IMR-90 (cell line): Measurements from ENCODE around the gene PNPLA2. TPM values are rescaled to one million over a fixed set of nuclear protein-coding genes. Genes with fewer than 3 reads are reported as not detected.

Experiments
- ATAC-seq: fragments of 200-7000 bp; cut with Tn5 transposase; 2 replicates; pipeline ENCODE4 v1.9.1; 2020; ENCODE audit warnings: low read depth, mild to moderate bottlenecking, moderate library complexity
- Bru-seq: library from RNA; stranded (reverse); fragments of 400-500 nt; gene quantifications from one replicate; lab custom pipeline; 2021; lab: Mats Ljungman, UMichigan
- BruChase-seq, 2 experiments: library from RNA; stranded (reverse); fragments of 400-500 nt; gene quantifications; one replicate each; lab custom pipeline; 2021; lab: Mats Ljungman, UMichigan
- BruUV-seq: library from RNA; stranded (reverse); fragments of 400-500 nt; replicated peaks from 2 replicates; lab custom pipeline; 2021; lab: Mats Ljungman, UMichigan
- CTCF ChIA-PET: fragments of 300-600 bp; formaldehyde crosslinking; extraction: SDS; loops from one replicate; lab custom pipeline; 2021; ENCODE audit warnings: antibody characterized with exemption; lab: Yijun Ruan, JAX
- POLR2A ChIA-PET: fragments of 300-600 bp; sonication (Branson Sonifier 250); formaldehyde crosslinking; loops from one replicate; lab custom pipeline; 2022; ENCODE audit warnings: antibody characterized with exemption; ENCODE audit not compliant: unreplicated experiment; lab: Charles Lee
- DNase-seq: peaks from one replicate; pipeline ENCODE4 v3.0.0; 2013
- H2AFZ ChIP-seq: replicated peaks from 2 replicates; pipeline ENCODE3; 2013; ENCODE audit warnings: low read length, mild to moderate bottlenecking; ENCODE audit not compliant: poor library complexity
- H2AK5ac ChIP-seq: 2 replicates; pipeline ENCODE4 v1.6.1; 2013; ENCODE audit warnings: low read depth, low read length, inconsistent platforms
- H2AK9ac ChIP-seq: replicated peaks from 2 replicates; pipeline ENCODE3; 2013; ENCODE audit warnings: mild to moderate bottlenecking, low read depth, low read length, moderate library complexity; ENCODE audit not compliant: poor library complexity
- H2BK120ac ChIP-seq: 2 replicates; pipeline ENCODE4 v1.6.1; 2013; ENCODE audit warnings: low read depth, low read length, inconsistent platforms
- H2BK15ac ChIP-seq: 3 replicates; pipeline ENCODE4 v1.6.1; 2013; ENCODE audit warnings: low read depth, low read length, inconsistent platforms
- H2BK20ac ChIP-seq: 2 replicates; pipeline ENCODE4 v1.6.1; 2013; ENCODE audit warnings: low read depth, mild to moderate bottlenecking, inconsistent platforms, low read length, moderate library complexity
- H2BK5ac ChIP-seq: 2 replicates; pipeline ENCODE4 v1.6.1; 2013; ENCODE audit warnings: mild to moderate bottlenecking, low read depth, low read length, inconsistent platforms; ENCODE audit not compliant: poor library complexity, severe bottlenecking
- H3K14ac ChIP-seq: replicated peaks from 2 replicates; pipeline ENCODE4 v1.6.1; 2013; ENCODE audit warnings: low read depth, low read length, inconsistent platforms
- H3K18ac ChIP-seq: 2 replicates; pipeline ENCODE4 v1.6.1; 2013; ENCODE audit warnings: low read depth, low read length, control low read depth
- H3K23ac ChIP-seq: 2 replicates; pipeline ENCODE4 v1.6.1; 2013; ENCODE audit warnings: low read depth, low read length, inconsistent platforms
- H3K27ac ChIP-seq: 2 replicates; pipeline ENCODE4 v1.5.1; 2013; ENCODE audit warnings: mild to moderate bottlenecking, control low read depth, low read length; ENCODE audit not compliant: insufficient read depth
- H3K27me3 ChIP-seq: 2 replicates; pipeline ENCODE4 v1.6.1; 2013; ENCODE audit warnings: low read length; ENCODE audit not compliant: control insufficient read depth, insufficient read depth
- H3K36me3 ChIP-seq: 2 replicates; pipeline ENCODE4 v1.6.1; 2013; ENCODE audit warnings: low read length, mixed read lengths; ENCODE audit not compliant: control insufficient read depth, insufficient read depth
- H3K4ac ChIP-seq: 2 replicates; pipeline ENCODE4 v1.6.1; 2013; ENCODE audit warnings: low read depth, low read length, inconsistent platforms
- H3K4me1 ChIP-seq: 2 replicates; pipeline ENCODE4 v1.6.1; 2013; ENCODE audit warnings: low read length, mixed read lengths; ENCODE audit not compliant: control insufficient read depth, insufficient read depth
- H3K4me2 ChIP-seq: 2 replicates; pipeline ENCODE4 v1.6.1; 2013; ENCODE audit warnings: low read depth, mild to moderate bottlenecking, control low read depth, low read length, moderate library complexity
- H3K4me3 ChIP-seq: 2 replicates; pipeline ENCODE4 v1.5.1; 2013; ENCODE audit warnings: low read depth, mild to moderate bottlenecking, control low read depth, low read length, moderate library complexity; ENCODE audit not compliant: insufficient read depth
- H3K56ac ChIP-seq: 2 replicates; pipeline ENCODE4 v1.6.1; 2013; ENCODE audit warnings: low read length, inconsistent platforms; ENCODE audit not compliant: insufficient read depth; ENCODE audit errors: extremely low read depth
- H3K79me1 ChIP-seq, 2 experiments: 2 replicates each; pipeline ENCODE4 v1.6.1; 2013; ENCODE audit warnings: low read length in 2 of 2, inconsistent platforms in 1 of 2, low read depth in 1 of 2
- H3K9ac ChIP-seq: 2 replicates; pipeline ENCODE4 v1.6.1; 2013; ENCODE audit warnings: low read depth, low read length, control low read depth
- H3K9me1 ChIP-seq: 2 replicates; pipeline ENCODE4 v1.6.1; 2013; ENCODE audit warnings: low read length, inconsistent platforms; ENCODE audit not compliant: insufficient read depth
- H3K9me3 ChIP-seq: 2 replicates; pipeline ENCODE4 v1.6.1; 2013; ENCODE audit warnings: low read length; ENCODE audit not compliant: control insufficient read depth, insufficient read depth
- H4K20me1 ChIP-seq: 2 replicates; pipeline ENCODE4 v1.6.1; 2013; ENCODE audit warnings: low read length, inconsistent platforms; ENCODE audit not compliant: insufficient read depth
- H4K5ac ChIP-seq: 2 replicates; pipeline ENCODE4 v1.6.1; 2013; ENCODE audit warnings: mild to moderate bottlenecking, low read depth, low read length, control low read depth
- H4K8ac ChIP-seq, 2 experiments: 2 replicates each; pipeline ENCODE4 v1.6.1; 2013; ENCODE audit warnings: low read depth in 2 of 2, low read length in 2 of 2, control low read depth in 1 of 2, inconsistent platforms in 1 of 2
- H4K91ac ChIP-seq: 2 replicates; pipeline ENCODE4 v1.6.1; 2013; ENCODE audit warnings: low read depth, low read length, inconsistent platforms; ENCODE audit not compliant: insufficient read depth
- BHLHE40 ChIP-seq: fragments of 150-350 bp; IDR thresholded peaks from 2 replicates; pipeline ENCODE4 v1.6.1; 2016; ENCODE audit warnings: mild to moderate bottlenecking, low read depth, low read length
- CEBPB ChIP-seq: IDR thresholded peaks from 2 replicates; pipeline ENCODE4 v1.6.1; 2012; ENCODE audit warnings: low read depth, low read length, improper control_type of control experiment
- ELK1 ChIP-seq: fragments of 150-350 bp; IDR thresholded peaks from 2 replicates; pipeline ENCODE4 v1.6.1; 2016; ENCODE audit warnings: low read depth, mild to moderate bottlenecking, low read length, moderate library complexity, borderline replicate concordance
- MAFK ChIP-seq: IDR thresholded peaks from 2 replicates; pipeline ENCODE4 v1.6.1; 2012; ENCODE audit warnings: low read depth, low read length, improper control_type of control experiment
- MAZ ChIP-seq: IDR thresholded peaks from 2 replicates; pipeline ENCODE4 v1.6.1; 2012; ENCODE audit warnings: low read depth, mild to moderate bottlenecking, low read length, improper control_type of control experiment, moderate library complexity, borderline replicate concordance
- MXI1 ChIP-seq: IDR thresholded peaks from 2 replicates; pipeline ENCODE4 v1.6.1; 2012; ENCODE audit warnings: low read depth, mild to moderate bottlenecking, low read length, moderate library complexity, borderline replicate concordance
- NFE2L2 ChIP-seq: fragments of 150-350 bp; IDR thresholded peaks from 2 replicates; pipeline ENCODE4 v1.6.1; 2016; ENCODE audit warnings: low read depth, mild to moderate bottlenecking, low read length
- POLR2A ChIP-seq: IDR thresholded peaks from 2 replicates; pipeline ENCODE4 v1.6.1; 2012; ENCODE audit warnings: mild to moderate bottlenecking, low read depth, low read length
- RAD21 ChIP-seq: IDR thresholded peaks from 2 replicates; pipeline ENCODE4 v1.6.1; 2012; ENCODE audit warnings: low read length, improper control_type of control experiment
- SMC3 ChIP-seq: fragments of 150-350 bp; IDR thresholded peaks from 2 replicates; pipeline ENCODE4 v1.6.1; 2016; ENCODE audit warnings: low read depth, mild to moderate bottlenecking, antibody characterized with exemption, low read length, moderate library complexity
- USF2 ChIP-seq: fragments of 150-350 bp; IDR thresholded peaks from 2 replicates; pipeline ENCODE4 v1.6.1; 2017; ENCODE audit warnings: mild to moderate bottlenecking, antibody characterized with exemption, low read length, low read depth
- WGBS, 2 experiments: methylation state at CpG; one replicate each; pipeline versions ENCODE4 v1.1.5 to v1.1.7; 2013; ENCODE audit warnings: missing lambda C conversion rate in 2 of 2; ENCODE audit not compliant: insufficient read length in 1 of 2; ENCODE audit errors: extremely low coverage in 2 of 2; 5-methylcytosine and 5-hydroxymethylcytosine counted together
- dilution Hi-C: fragments of 300-500 bp; cut with HindIII; formaldehyde crosslinking; loops from one replicate; pipeline ENCODE4 v1.14.3; 2018; ENCODE audit warnings: low sequenced_read_pairs; ENCODE audit not compliant: unreplicated experiment
- in situ Hi-C: fragments of 300-500 bp; cut with MboI; formaldehyde crosslinking; loops from 3 replicates; pipeline ENCODE4 v1.14.3; 2019; ENCODE audit warnings: low sequenced_read_pairs, inconsistent platforms, mixed read lengths
- intact Hi-C: fragments of 100-400 bp; cut with micrococcal nuclease; formaldehyde crosslinking; loops from 2 replicates; pipeline ENCODE4 v1.10.0; 2022
- long read RNA-seq: library from polyadenylated mRNA; unstranded; transcript quantifications from one replicate; pipeline ENCODE4 v2.0.0, GENCODE V29; 2021; ENCODE audit not compliant: unreplicated experiment
- polyA plus RNA-seq, 3 experiments: library from polyadenylated mRNA; depleted of rRNA; stranded (reverse); fragments of >200 nt; gene quantifications; 2 replicates each; pipeline ENCODE4 v1.2.3, GENCODE V29; 2012; ENCODE audit warnings: low replicate concordance in 1 of 3
- total RNA-seq: library from RNA; depleted of rRNA; stranded (reverse); fragments of >200 nt; gene quantifications from 2 replicates; pipeline ENCODE4 v1.2.3, GENCODE V29; 2012; rRNA removed

Gene PNPLA2
- total RNA-seq (7.0 and 7.2 TPM in 2 replicates), polyA plus RNA-seq (2012; rRNA removed) (94.3 and 109 TPM in 2 replicates), Bru-seq, nascent RNA (percentile 61 among the genes with signal in this experiment), BruChase-seq, experiment 1, labeled RNA remaining after a 6-hour chase (percentile 82 among the genes with signal in this experiment), BruChase-seq, experiment 2, labeled RNA remaining after a 2-hour chase (percentile 76 among the genes with signal in this experiment)
- polyA plus RNA-seq (2012; cell fraction: cytosol; rRNA removed), result 84.2 and 129 TPM in 2 replicates
- 289 and 727 TPM in 2 replicates for polyA plus RNA-seq (2012; cell fraction: nucleus; rRNA removed; ENCODE audit: low replicate concordance)
- long read RNA-seq, partial matches to known transcripts, result 50 of 68 reads
- long read RNA-seq, other reads (novel, unspliced or antisense), result 18 of 68 reads

- peak within 1 kb of the TSS; percentile 43; the same call in 1 of the 2 replicates for H2AK5ac ChIP-seq
- peak within 1 kb of the TSS; percentile 82 for H3K4me2 ChIP-seq
- H3K4ac ChIP-seq, result peak within 1 kb of the TSS; percentile 37
- no peak within 1 kb of the TSS for H2BK20ac ChIP-seq
- H2BK5ac ChIP-seq, result peak within 1 kb of the TSS; percentile 73
- peak within 1 kb of the TSS; percentile 67 for H3K27ac ChIP-seq
- H2BK15ac ChIP-seq, result peak within 1 kb of the TSS; percentile 13; the same call in 1 of the 3 replicates
- peaks cover 13% of the 10 kb centered on the region for H3K9me1 ChIP-seq
- H4K20me1 ChIP-seq, result peaks cover 30% of the 10 kb centered on the region
- peak within 1 kb of the TSS; percentile 41; the same call in 1 of the 2 replicates for H2BK120ac ChIP-seq
- peaks cover 22 to 32% of the 10 kb centered on the region in 2 experiments for H3K79me1 ChIP-seq
- peak within 1 kb of the TSS; percentile 94 for H2AK9ac ChIP-seq
- H3K9me3 ChIP-seq, result no peaks in the 10 kb centered on the region
- peak within 1 kb of the TSS; percentile 78 for H3K9ac ChIP-seq
- peaks cover 21% of the 10 kb centered on the region for H3K4me1 ChIP-seq
- H3K4me3 ChIP-seq, result peak within 1 kb of the TSS; percentile 87
- H3K56ac ChIP-seq, result no peak within 1 kb of the TSS
- peak within 1 kb of the TSS; percentile 24; the same call in 1 of the 2 replicates for H3K18ac ChIP-seq
- peak within 1 kb of the TSS; percentile 95 for H2AFZ ChIP-seq
- ChIA-PET POLR2A (interaction anchor here (0.5 to 1.8 kb wide), 10 partner anchors 9 to 155 kb away, joined by 4 to 13 read pairs (median 4); partner anchors contain the start of genes CRACR2B, PIDD1 and RPLP2), CTCF (no interaction called here)
- WGBS, 2 experiments, result 33% methylated on average over 1 of the region's 20 CpGs; no CpG with 5 or more reads in 1 of the 2 experiments
- intact Hi-C loops (no loop called here), in situ Hi-C loops (no loop called here), dilution Hi-C loops (no loop called here)
- peak within 1 kb of the TSS; percentile 62 for H4K5ac ChIP-seq
- peak within 1 kb of the TSS; percentile 76 for H4K91ac ChIP-seq
- H3K27me3 ChIP-seq, result no peaks in the 10 kb centered on the region
- no peak within 1 kb of the TSS for H3K23ac ChIP-seq
- peak within 1 kb of the TSS; percentile 6; the same call in 1 of the 2 replicates for H3K14ac ChIP-seq
- H3K36me3 ChIP-seq, result peaks cover 16% of the 10 kb centered on the region
- no peak for TF ChIP-seq ELK1
- TF ChIP-seq MAFK, result no peak
- TF ChIP-seq BHLHE40, result no peak
- TF ChIP-seq MXI1, result no peak
- no peak for TF ChIP-seq USF2
- TF ChIP-seq POLR2A, result no peak
- no peak for TF ChIP-seq NFE2L2
- peak; percentile 8; the same call in 1 of the 2 replicates for TF ChIP-seq MAZ
- no peak for TF ChIP-seq SMC3
- peak; percentile 75 for TF ChIP-seq CEBPB
- no peak for TF ChIP-seq RAD21
- no TSS peak for BruUV-seq
- peak within 1 kb of the TSS; percentile 59 to 83; a peak in 2 of 4 replicates for H4K8ac ChIP-seq
- peak; percentile 3 for ATAC-seq
- no peak for DNase-seq
Observed at GRCh38 chr11:818396-819128, at the start of gene PNPLA2. TSS of gene PNPLA2 (plus strand) at chr11:818914. CDS start at chr11:819719, 805 bp downstream.
